Right atrium auricular region (tissue), 2 donors: ENCODE results near the gene OXSR1. TPM values are rescaled to one million over a fixed set of nuclear protein-coding genes. Genes with fewer than 3 reads are reported as not detected.

Experiments
- DNase-seq: peaks from one replicate; pipeline ENCODE4 v3.0.0-alpha.2; 2019; ENCODE audit warnings: low spot score
- H3K27ac ChIP-seq, 2 donors: fragments of 200-600 bp; sonication (generic); 1 replicate in 1 of 2; 2 replicates in 1 of 2; pipeline ENCODE4 v1.5.1; 2016 to 2019
- H3K27me3 ChIP-seq, 2 donors: fragments of 200-600 bp; sonication (generic); one replicate each; pipeline versions ENCODE4 v1.5.1 to v1.6.0; 2017 to 2019
- H3K36me3 ChIP-seq: fragments of 200-600 bp; sonication (generic); one replicate; pipeline ENCODE4 v1.5.1; 2016
- H3K4me1 ChIP-seq, 2 donors: fragments of 200-600 bp; sonication (generic); one replicate each; pipeline versions ENCODE4 v1.5.1 to v1.6.0; 2017 to 2019
- H3K4me3 ChIP-seq, 2 donors: fragments of 200-600 bp; sonication (generic); 1 replicate in 1 of 2; 2 replicates in 1 of 2; pipeline ENCODE4 v1.5.1; 2017 to 2019; ENCODE audit warnings: mild to moderate bottlenecking in 1 of 2, moderate library complexity in 1 of 2
- H3K9me3 ChIP-seq, 2 donors: fragments of 200-600 bp; sonication (generic); one replicate each; pipeline ENCODE4 v1.5.1; 2019
- total RNA-seq, 2 donors: library from RNA; depleted of rRNA; stranded (reverse); fragments of >200 nt; gene quantifications; one replicate each; pipeline ENCODE4 v1.1.0, GENCODE V29; 2016
- TF ChIP-seq, protein P1 (sequence below), 2 donors: fragments of 200-600 bp; sonication (generic); IDR thresholded peaks; one replicate each; pipeline ENCODE4 v1.5.1; 2019; ENCODE audit warnings: antibody characterized with exemption in 2 of 2

OXSR1 gene
- total RNA-seq, 2 donors from 2014 or later: 25.8 to 27.2 TPM

DNA sequence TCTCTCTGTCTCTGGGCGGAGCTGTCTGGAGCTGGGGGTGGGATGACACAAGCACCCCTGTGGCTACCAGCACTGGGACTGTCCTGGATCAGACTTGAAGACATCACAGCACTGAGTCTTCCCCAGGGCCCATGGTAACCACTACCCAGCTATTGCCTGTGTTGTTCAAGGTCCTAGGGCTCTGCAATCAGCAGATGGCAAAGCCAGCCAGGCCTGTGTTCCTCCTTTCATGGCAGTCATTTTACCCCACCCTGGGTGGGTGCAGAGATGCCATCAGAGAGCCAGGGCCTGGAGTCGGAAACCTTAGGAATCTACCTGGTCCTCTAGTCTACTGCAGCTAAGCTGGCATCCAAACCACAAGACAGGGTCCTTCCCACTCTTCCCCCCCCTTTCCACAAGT, 38.4 kb downstream of the OXSR1 start:
- TF ChIP-seq, protein P1, sequence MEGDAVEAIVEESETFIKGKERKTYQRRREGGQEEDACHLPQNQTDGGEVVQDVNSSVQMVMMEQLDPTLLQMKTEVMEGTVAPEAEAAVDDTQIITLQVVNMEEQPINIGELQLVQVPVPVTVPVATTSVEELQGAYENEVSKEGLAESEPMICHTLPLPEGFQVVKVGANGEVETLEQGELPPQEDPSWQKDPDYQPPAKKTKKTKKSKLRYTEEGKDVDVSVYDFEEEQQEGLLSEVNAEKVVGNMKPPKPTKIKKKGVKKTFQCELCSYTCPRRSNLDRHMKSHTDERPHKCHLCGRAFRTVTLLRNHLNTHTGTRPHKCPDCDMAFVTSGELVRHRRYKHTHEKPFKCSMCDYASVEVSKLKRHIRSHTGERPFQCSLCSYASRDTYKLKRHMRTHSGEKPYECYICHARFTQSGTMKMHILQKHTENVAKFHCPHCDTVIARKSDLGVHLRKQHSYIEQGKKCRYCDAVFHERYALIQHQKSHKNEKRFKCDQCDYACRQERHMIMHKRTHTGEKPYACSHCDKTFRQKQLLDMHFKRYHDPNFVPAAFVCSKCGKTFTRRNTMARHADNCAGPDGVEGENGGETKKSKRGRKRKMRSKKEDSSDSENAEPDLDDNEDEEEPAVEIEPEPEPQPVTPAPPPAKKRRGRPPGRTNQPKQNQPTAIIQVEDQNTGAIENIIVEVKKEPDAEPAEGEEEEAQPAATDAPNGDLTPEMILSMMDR (IDR thresholded peaks at IDR 0.05): no peak
- peaks cover 10% of the 10 kb centered on the region for H3K36me3 ChIP-seq
- no peak overlapping the region for H3K27ac ChIP-seq
- peaks cover 0 to 21% of the 10 kb centered on the region in 2 donors for H3K4me1 ChIP-seq
- H3K27me3 ChIP-seq: no peaks in the 10 kb centered on the region
- DNase-seq: no peak
- no peaks in the 10 kb centered on the region for H3K9me3 ChIP-seq
- H3K4me3 ChIP-seq: no peak overlapping the region

DNA sequence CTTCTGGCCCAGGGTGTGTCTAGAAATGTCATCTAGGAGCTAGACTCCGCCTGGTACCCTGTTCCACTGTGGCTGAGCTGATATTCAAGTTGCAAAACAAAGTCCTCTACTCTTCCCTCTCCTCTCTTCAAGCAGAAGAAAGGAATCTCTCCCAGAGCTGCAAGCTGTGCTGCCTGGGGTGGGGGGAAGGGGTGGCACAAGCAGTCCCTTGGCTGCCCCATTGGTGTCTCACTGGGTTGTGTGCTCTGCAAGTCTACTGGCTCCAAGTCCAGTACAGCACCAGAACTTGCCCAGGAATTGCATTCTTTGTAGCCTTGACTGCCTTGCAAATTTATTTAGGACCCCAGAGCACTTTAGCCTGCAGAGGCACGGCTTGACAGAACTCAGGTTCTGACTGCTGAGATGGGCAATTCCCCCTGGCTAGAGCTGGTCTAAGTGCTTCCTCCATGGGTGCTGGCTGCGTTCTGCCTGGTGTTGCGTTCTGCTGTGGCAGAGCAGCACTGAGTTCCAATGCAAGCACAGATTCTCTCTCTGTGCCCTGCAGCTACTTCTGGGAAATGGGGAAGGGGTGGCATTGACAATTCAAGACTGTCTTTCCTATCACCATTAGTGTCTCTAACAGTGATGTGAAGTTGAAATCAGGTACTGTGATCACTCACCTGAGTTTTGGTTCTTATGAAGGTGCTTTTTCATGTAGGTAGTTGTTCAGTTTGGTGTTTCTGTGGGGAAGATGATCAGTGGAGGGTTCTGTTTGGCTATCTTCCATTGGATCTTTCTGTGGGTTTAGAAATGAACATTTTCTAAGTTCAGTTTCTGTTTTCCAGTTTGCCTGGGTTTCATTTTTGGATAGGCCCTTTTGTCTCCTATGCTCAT, 39.5 kb downstream of the OXSR1 start:
- H3K27ac ChIP-seq: no peak overlapping the region
- H3K9me3 ChIP-seq: no peaks in the 10 kb centered on the region
- TF ChIP-seq, protein P1 (IDR thresholded peaks at IDR 0.05): no peak
- H3K4me1 ChIP-seq: peaks cover 0 to 21% of the 10 kb centered on the region in 2 donors
- no peaks in the 10 kb centered on the region for H3K27me3 ChIP-seq
- DNase-seq: no peak
- no peak overlapping the region for H3K4me3 ChIP-seq
- H3K36me3 ChIP-seq: peaks cover 1% of the 10 kb centered on the region

DNA sequence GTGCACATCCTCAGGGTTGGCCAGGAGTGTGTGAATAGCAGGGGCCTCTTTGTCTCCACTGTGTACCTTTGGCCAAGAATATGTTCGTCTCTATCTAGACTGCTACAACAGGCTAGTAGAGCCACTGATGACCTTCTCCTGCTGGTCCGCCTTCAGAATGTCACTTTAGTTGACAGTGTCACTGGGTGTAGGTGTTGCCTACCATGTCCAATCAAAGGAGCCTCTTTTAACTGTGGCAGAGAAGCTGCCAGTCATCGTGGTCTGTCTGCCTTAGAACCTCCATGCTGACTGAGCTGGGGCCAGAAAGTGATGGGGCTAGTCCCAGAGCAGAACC, 40.1 kb downstream of the OXSR1 start:
- Histone ChIP-seq H3K9me3 (no peaks in the 10 kb centered on the region), H3K27me3 (no peaks in the 10 kb centered on the region), H3K27ac (no peak overlapping the region), H3K4me3 (no peak overlapping the region), H3K36me3 (no peaks in the 10 kb centered on the region), H3K4me1 (peaks cover 0 to 21% of the 10 kb centered on the region in 2 donors)
- TF ChIP-seq, protein P1 (IDR thresholded peaks at IDR 0.05): no peak
- no peak for DNase-seq

DNA sequence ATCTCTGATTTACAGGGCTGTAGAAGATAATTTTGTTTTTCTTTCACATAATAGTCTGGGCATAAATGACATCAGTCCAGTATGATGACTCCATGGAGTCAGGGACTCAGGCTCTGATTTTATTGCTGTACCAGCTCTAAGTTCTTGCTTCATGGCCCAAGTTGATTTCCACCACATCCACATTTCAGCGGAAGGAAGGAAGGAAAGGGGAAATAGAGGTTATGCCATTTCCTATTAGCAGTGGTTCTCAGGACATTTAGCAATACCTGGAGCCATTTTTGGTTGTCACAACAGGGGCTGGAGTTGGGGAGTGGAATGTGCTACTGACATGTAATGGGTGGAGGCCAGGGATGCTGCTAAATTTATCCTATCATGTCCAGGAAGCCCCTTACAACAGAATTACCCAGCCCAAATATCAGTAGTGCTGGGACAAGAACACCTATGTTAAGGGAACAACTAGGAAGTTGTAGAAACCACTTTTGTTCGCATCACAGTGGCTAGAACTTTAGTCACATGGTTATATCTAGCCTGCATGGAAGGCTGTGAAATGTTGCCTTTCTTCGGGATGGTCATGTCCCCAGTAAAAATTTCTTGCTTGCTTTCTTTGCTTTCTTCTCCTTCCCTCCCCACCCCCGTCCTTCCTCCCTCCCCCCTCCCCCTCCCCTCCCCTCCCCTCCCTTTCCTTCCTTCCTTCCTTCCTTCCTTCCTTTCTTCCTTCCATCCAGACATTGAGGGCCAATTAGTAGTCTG, 42.1 kb downstream of the OXSR1 start:
- no peaks in the 10 kb centered on the region for H3K9me3 ChIP-seq
- peaks cover 0 to 27% of the 10 kb centered on the region in 2 donors for H3K4me1 ChIP-seq
- no peak overlapping the region for H3K4me3 ChIP-seq
- H3K27ac ChIP-seq: no peak overlapping the region
- no peaks in the 10 kb centered on the region for H3K36me3 ChIP-seq
- no peak for DNase-seq
- H3K27me3 ChIP-seq: no peaks in the 10 kb centered on the region
- TF ChIP-seq, protein P1 (IDR thresholded peaks at IDR 0.05): no peak

DNA sequence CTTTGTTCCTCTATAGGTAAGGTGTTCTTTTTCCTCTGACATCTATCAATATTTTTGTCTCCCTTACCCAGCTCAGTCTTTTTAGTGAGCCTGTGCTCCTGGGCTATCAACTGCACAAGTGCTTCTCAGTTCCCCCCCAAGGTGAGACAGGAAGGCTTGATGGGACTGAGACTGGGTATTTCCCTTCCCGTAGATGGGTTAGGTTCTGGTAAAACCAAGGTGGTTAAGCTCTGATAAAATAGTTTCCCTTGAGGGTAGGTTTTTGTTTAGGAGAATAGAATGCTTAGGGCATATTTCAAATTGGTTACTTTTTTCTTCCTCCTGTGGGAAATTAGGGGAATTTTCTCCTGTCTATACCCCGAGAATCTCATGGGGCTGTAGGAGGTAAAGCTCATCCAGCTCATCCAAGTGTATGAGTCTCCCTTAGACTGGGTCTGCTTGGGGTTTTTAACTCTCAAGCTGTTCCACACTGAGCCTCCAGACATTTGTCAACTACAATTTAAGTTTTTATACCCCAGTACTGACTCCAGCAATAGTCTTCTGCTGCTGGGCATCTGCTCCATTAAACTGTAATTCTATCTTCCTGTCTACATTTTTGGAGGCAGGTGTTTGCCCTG, 44.9 kb downstream of the OXSR1 start:
- Histone ChIP-seq H3K4me3 (no peak overlapping the region), H3K9me3 (no peaks in the 10 kb centered on the region), H3K27ac (no peak overlapping the region), H3K36me3 (no peaks in the 10 kb centered on the region), H3K27me3 (no peaks in the 10 kb centered on the region), H3K4me1 (peaks cover 0 to 22% of the 10 kb centered on the region in 2 donors)
- TF ChIP-seq, protein P1 (IDR thresholded peaks at IDR 0.05): no peak
- DNase-seq: no peak
